Glutamatergic neuron (in vitro differentiated cells): ENCODE measurements around the gene NRG3. TPM values are rescaled to one million over a fixed set of nuclear protein-coding genes. Genes with fewer than 3 reads are reported as not detected.

Experiments
- DNase-seq: peaks from one replicate; pipeline ENCODE4 v3.0.0; 2022
- H3K27ac Mint-ChIP-seq: one replicate; pipeline ENCODE4 v1.8.0; 2020; ENCODE audit warnings: mild to moderate bottlenecking, mixed read lengths, inconsistent platforms; ENCODE audit not compliant: unreplicated experiment
- H3K27me3 Mint-ChIP-seq: one replicate; pipeline ENCODE4 v1.8.0; 2020; ENCODE audit warnings: mild to moderate bottlenecking, moderate library complexity, mixed read lengths, inconsistent platforms; ENCODE audit not compliant: unreplicated experiment
- H3K36me3 Mint-ChIP-seq: one replicate; pipeline ENCODE4 v1.8.0; 2020; ENCODE audit warnings: mild to moderate bottlenecking, mixed read lengths, inconsistent platforms; ENCODE audit not compliant: unreplicated experiment
- H3K4me1 Mint-ChIP-seq: one replicate; pipeline ENCODE4 v1.8.0; 2020; ENCODE audit warnings: mild to moderate bottlenecking, low read depth, mixed read lengths, inconsistent platforms; ENCODE audit not compliant: unreplicated experiment
- H3K4me3 Mint-ChIP-seq: one replicate; pipeline ENCODE4 v1.8.0; 2020; ENCODE audit warnings: mild to moderate bottlenecking, mixed read lengths, inconsistent platforms; ENCODE audit not compliant: unreplicated experiment
- H3K9me3 Mint-ChIP-seq: one replicate; pipeline ENCODE4 v1.8.0; 2020; ENCODE audit warnings: mild to moderate bottlenecking, moderate library complexity, mixed read lengths, inconsistent platforms; ENCODE audit not compliant: unreplicated experiment
- total RNA-seq: library from RNA; stranded (reverse); fragmentation: NEBNext Ultra II Directional; extraction: Animal tissue kit (Norgen Biotek cat#: 25700); gene quantifications from one replicate; pipeline ENCODE4 v1.2.1, GENCODE V29; 2021; ENCODE audit not compliant: unreplicated experiment
- TF ChIP-seq, protein P1 (sequence below): fragments of 200-600 bp; sonication (generic); IDR thresholded peaks from one replicate; pipeline ENCODE4 v1.5.0; 2021; ENCODE audit not compliant: partially characterized antibody, unreplicated experiment

Gene NRG3
- total RNA-seq, 1 donor from 2014 or later = 3.2 TPM

DNA sequence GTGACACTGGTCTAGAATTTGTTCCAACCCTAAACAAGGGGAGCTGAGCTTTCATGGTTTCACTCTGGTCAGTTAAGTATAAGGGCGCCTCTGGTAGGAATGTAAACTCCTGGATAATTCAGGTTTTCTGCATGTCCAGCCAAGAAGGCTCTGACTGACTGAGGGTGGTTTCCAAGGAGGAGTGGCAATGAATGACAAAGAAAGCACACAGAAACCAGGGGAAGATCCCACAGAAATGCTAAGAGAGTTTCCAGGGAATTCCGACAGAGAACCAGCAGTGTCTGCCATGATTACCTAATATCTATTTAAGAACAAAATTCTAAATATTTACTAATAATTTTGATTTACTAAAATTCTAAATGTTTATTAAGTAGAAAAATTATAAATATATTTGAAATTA is 27.3 kb upstream of the NRG3 start:
- no peak for DNase-seq
- Mint-ChIP-seq H3K4me1 (no peaks in the 10 kb centered on the region), H3K36me3 (no peaks in the 10 kb centered on the region), H3K9me3 (no peaks in the 10 kb centered on the region), H3K4me3 (no peak overlapping the region), H3K27ac (no peak overlapping the region), H3K27me3 (no peaks in the 10 kb centered on the region)
- TF ChIP-seq, protein P1, sequence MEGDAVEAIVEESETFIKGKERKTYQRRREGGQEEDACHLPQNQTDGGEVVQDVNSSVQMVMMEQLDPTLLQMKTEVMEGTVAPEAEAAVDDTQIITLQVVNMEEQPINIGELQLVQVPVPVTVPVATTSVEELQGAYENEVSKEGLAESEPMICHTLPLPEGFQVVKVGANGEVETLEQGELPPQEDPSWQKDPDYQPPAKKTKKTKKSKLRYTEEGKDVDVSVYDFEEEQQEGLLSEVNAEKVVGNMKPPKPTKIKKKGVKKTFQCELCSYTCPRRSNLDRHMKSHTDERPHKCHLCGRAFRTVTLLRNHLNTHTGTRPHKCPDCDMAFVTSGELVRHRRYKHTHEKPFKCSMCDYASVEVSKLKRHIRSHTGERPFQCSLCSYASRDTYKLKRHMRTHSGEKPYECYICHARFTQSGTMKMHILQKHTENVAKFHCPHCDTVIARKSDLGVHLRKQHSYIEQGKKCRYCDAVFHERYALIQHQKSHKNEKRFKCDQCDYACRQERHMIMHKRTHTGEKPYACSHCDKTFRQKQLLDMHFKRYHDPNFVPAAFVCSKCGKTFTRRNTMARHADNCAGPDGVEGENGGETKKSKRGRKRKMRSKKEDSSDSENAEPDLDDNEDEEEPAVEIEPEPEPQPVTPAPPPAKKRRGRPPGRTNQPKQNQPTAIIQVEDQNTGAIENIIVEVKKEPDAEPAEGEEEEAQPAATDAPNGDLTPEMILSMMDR = no peak

GRCh38 chr10:81848514-81848913 is 26.5 kb upstream of the NRG3 start:
- TF ChIP-seq, protein P1 = no peak
- no peaks in the 10 kb centered on the region for H3K36me3 Mint-ChIP-seq
- H3K4me1 Mint-ChIP-seq = no peaks in the 10 kb centered on the region
- no peaks in the 10 kb centered on the region for H3K9me3 Mint-ChIP-seq
- H3K27me3 Mint-ChIP-seq = no peaks in the 10 kb centered on the region
- H3K4me3 Mint-ChIP-seq = no peak overlapping the region
- no peak for DNase-seq
- H3K27ac Mint-ChIP-seq = no peak overlapping the region

GRCh38 chr10:81848931-81849330 is 26.1 kb upstream of the NRG3 start:
- TF ChIP-seq, protein P1 = no peak
- DNase-seq = no peak
- Mint-ChIP-seq H3K27me3 (no peaks in the 10 kb centered on the region), H3K36me3 (no peaks in the 10 kb centered on the region), H3K4me3 (no peak overlapping the region), H3K9me3 (no peaks in the 10 kb centered on the region), H3K27ac (no peak overlapping the region), H3K4me1 (no peaks in the 10 kb centered on the region)

- TF ChIP-seq, protein P1 = no peak
- Mint-ChIP-seq H3K36me3 (peaks cover 21% of the 10 kb centered on the region), H3K4me1 (no peaks in the 10 kb centered on the region), H3K27ac (no peak overlapping the region), H3K9me3 (peaks cover 5% of the 10 kb centered on the region), H3K27me3 (no peaks in the 10 kb centered on the region), H3K4me3 (no peak overlapping the region)
- no peak for DNase-seq
These were observed 12.4 kb upstream of the NRG3 start for GRCh38 chr10:81862596-81862995.

DNA sequence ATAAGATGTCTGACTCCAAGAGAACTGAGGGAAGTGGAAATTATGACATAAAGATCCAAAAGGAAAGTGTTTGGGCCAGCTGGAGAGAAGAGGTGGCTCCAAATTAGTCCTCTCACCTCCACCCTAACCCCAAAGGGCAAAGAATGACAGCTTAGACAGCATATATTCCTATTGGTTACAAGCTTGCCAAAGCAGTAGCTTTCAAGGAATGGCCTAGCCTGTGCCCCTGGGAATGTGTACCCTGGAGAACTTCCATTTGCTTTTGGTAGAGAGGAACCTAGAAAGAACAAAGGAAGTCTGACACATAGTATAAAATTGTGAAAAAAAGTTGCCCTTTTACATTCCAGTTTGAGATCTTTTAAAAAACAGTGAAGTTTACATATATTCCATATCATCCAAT is 11.2 kb upstream of the NRG3 start:
- TF ChIP-seq, protein P1 = no peak
- peaks cover 5% of the 10 kb centered on the region for H3K9me3 Mint-ChIP-seq

More for the DNA sequence above, 11.2 kb upstream of the NRG3 start:
- H3K27ac Mint-ChIP-seq = no peak overlapping the region
- H3K36me3 Mint-ChIP-seq = peaks cover 21% of the 10 kb centered on the region
- H3K27me3 Mint-ChIP-seq = no peaks in the 10 kb centered on the region
- H3K4me1 Mint-ChIP-seq = no peaks in the 10 kb centered on the region
- no peak overlapping the region for H3K4me3 Mint-ChIP-seq
- DNase-seq = no peak
